OCI-LY3 (cell line): ENCODE data around the gene C2orf42.
"Not testable (repeated sequence)": the region's sequence is repeated elsewhere in the genome, so short reads cannot be mapped to it uniquely, and the experiment has no call there.

Experiments
- H2AFZ ChIP-seq: fragments of 200-600, 300-600 bp; shearing (Covaris generic); 2 replicates; pipeline ENCODE4 v1.6.0; 2014; ENCODE audit warnings: antibody characterized with exemption, low read depth, low read length
- H3K27ac ChIP-seq: fragments of 200-600, 300-600 bp; sonication (generic); 2 replicates; pipeline ENCODE4 v1.5.1; 2014; ENCODE audit warnings: mild to moderate bottlenecking, low read length, moderate library complexity, mixed read lengths
- H3K27me3 ChIP-seq: fragments of 200-600, 300-600 bp; sonication (generic); 2 replicates; pipeline ENCODE4 v1.6.1; 2014; ENCODE audit warnings: low read depth, low read length, mixed read lengths
- H3K36me3 ChIP-seq: fragments of 200-600, 300-600 bp; sonication (generic); replicated peaks from 2 replicates; pipeline ENCODE3; 2014; ENCODE audit warnings: low read depth, low read length, mixed read lengths
- H3K4me1 ChIP-seq: fragments of 300-600, 200-600 bp; sonication (generic); 2 replicates; pipeline ENCODE4 v1.6.1; 2014; ENCODE audit warnings: low read length, mixed read lengths
- H3K4me2 ChIP-seq: fragments of 200-600, 300-600 bp; sonication (generic); 2 replicates; pipeline ENCODE4 v1.6.1; 2014; ENCODE audit warnings: low read length, mixed read lengths
- H3K4me3 ChIP-seq: fragments of 300-600, 200-600 bp; sonication (generic); 2 replicates; pipeline ENCODE4 v1.5.1; 2014; ENCODE audit warnings: antibody characterized with exemption, mild to moderate bottlenecking, low read length, moderate library complexity
- H3K79me2 ChIP-seq: fragments of 300-600, 200-600 bp; shearing (Covaris generic); 2 replicates; pipeline ENCODE4 v1.6.1; 2014; ENCODE audit warnings: mild to moderate bottlenecking, low read length, mixed read lengths
- H3K9ac ChIP-seq: fragments of 300-600, 200-600 bp; shearing (Covaris generic); 2 replicates; pipeline ENCODE4 v1.6.0; 2014; ENCODE audit warnings: mild to moderate bottlenecking, low read length, moderate library complexity
- H3K9me3 ChIP-seq: fragments of 200-600, 300-600 bp; shearing (Covaris generic); 2 replicates; pipeline ENCODE4 v1.6.1; 2014; ENCODE audit warnings: low read length, mixed read lengths; ENCODE audit not compliant: insufficient read depth
- H4K20me1 ChIP-seq: fragments of 200-600, 300-600 bp; sonication (generic); 2 replicates; pipeline ENCODE4 v1.6.1; 2016; ENCODE audit warnings: low read length, mixed read lengths; ENCODE audit not compliant: insufficient read depth
- CTCF ChIP-seq: fragments of 200-600, 300-600 bp; sonication (generic); IDR thresholded peaks from 2 replicates; pipeline ENCODE4 v1.5.1; 2014; ENCODE audit warnings: antibody characterized with exemption, low read length, low read depth
- EZH2phosphoT487 ChIP-seq: fragments of 200-600 bp; shearing (Covaris generic); IDR thresholded peaks from 2 replicates; pipeline ENCODE4 v1.6.1; 2018; ENCODE audit warnings: antibody characterized with exemption, mixed run types, low read depth

The C2orf42 gene

GRCh38 chr2:70188460-70188859 lies 2.4 kb downstream of the C2orf42 start:
- no peak overlapping the region for H3K4me2 ChIP-seq
- no peak overlapping the region for H2AFZ ChIP-seq
- H3K4me1 ChIP-seq, result peaks cover 7% of the 10 kb centered on the region; the same call in 1 of the 2 replicates
- no peak overlapping the region for H3K27ac ChIP-seq
- no peaks in the 10 kb centered on the region for H4K20me1 ChIP-seq
- TF ChIP-seq EZH2phosphoT487 (no peak), CTCF (no peak)
- H3K9me3 ChIP-seq, result no peaks in the 10 kb centered on the region
- H3K4me3 ChIP-seq, result no peak overlapping the region
- H3K79me2 ChIP-seq, result peaks cover 8% of the 10 kb centered on the region
- H3K9ac ChIP-seq, result no peak overlapping the region
- no peaks in the 10 kb centered on the region for H3K36me3 ChIP-seq
- H3K27me3 ChIP-seq, result no peaks in the 10 kb centered on the region

GRCh38 chr2:70187170-70187569 lies 3.6 kb downstream of the C2orf42 start:
- not testable (repeated sequence) for H2AFZ ChIP-seq, H3K9ac ChIP-seq, H4K20me1 ChIP-seq, H3K9me3 ChIP-seq, H3K4me3 ChIP-seq, H3K79me2 ChIP-seq, H3K4me2 ChIP-seq, H3K27me3 ChIP-seq, H3K36me3 ChIP-seq, H3K4me1 ChIP-seq, H3K27ac ChIP-seq

GRCh38 chr2:70182689-70183088 lies 8.1 kb downstream of the C2orf42 start:
- Histone ChIP-seq H3K4me1 (no peaks in the 10 kb centered on the region), H3K27me3 (no peaks in the 10 kb centered on the region), H3K4me3 (no peak overlapping the region), H2AFZ (no peak overlapping the region), H3K27ac (no peak overlapping the region), H3K9me3 (no peaks in the 10 kb centered on the region), H3K36me3 (no peaks in the 10 kb centered on the region), H4K20me1 (no peaks in the 10 kb centered on the region), H3K4me2 (no peak overlapping the region), H3K79me2 (no peaks in the 10 kb centered on the region), H3K9ac (no peak overlapping the region)
- no peak for TF ChIP-seq EZH2phosphoT487
- TF ChIP-seq CTCF, result no peak

GRCh38 chr2:70181363-70181956 lies 9.4 kb downstream of the C2orf42 start:
- H3K4me3 ChIP-seq, result no peak overlapping the region
- H3K9ac ChIP-seq, result no peak overlapping the region

More at GRCh38 chr2:70181363-70181956, 9.4 kb downstream of the C2orf42 start:
- H3K36me3 ChIP-seq, result no peaks in the 10 kb centered on the region
- H4K20me1 ChIP-seq, result no peaks in the 10 kb centered on the region
- H3K4me1 ChIP-seq, result no peaks in the 10 kb centered on the region
- H2AFZ ChIP-seq, result no peak overlapping the region
- no peaks in the 10 kb centered on the region for H3K79me2 ChIP-seq
- no peaks in the 10 kb centered on the region for H3K27me3 ChIP-seq
- no peaks in the 10 kb centered on the region for H3K9me3 ChIP-seq
- no peak overlapping the region for H3K4me2 ChIP-seq
- no peak overlapping the region for H3K27ac ChIP-seq
- TF ChIP-seq EZH2phosphoT487 (no peak), CTCF (no peak)
